Bronchial epithelial cell (primary cell): ENCODE measurements around the gene BAD. TPM values are rescaled to one million over a fixed set of nuclear protein-coding genes. Genes with fewer than 3 reads are reported as not detected.

Experiments
- DNase-seq: peaks from one replicate; pipeline ENCODE4 v3.0.0-alpha.2; 2010; ENCODE audit warnings: low read depth
- FAIRE-seq: peaks from 2 replicates; lab custom pipeline; 2011; peaks lifted over from hg19 to GRCh38; lab: Jason Lieb, UNC
- H3K27me3 ChIP-seq: 2 replicates; pipeline ENCODE4 v1.5.1; 2011; ENCODE audit warnings: low read length; ENCODE audit not compliant: control insufficient read depth, insufficient read depth
- H3K36me3 ChIP-seq: 2 replicates; pipeline ENCODE4 v1.5.1; 2011; ENCODE audit warnings: low read length; ENCODE audit not compliant: control insufficient read depth, insufficient read depth
- H3K4me3 ChIP-seq: 2 replicates; pipeline ENCODE4 v1.5.1; 2011; ENCODE audit warnings: mild to moderate bottlenecking, low read depth, low read length, control low read depth
- CTCF ChIP-seq: IDR thresholded peaks from 2 replicates; pipeline ENCODE4 v1.5.1; 2011; ENCODE audit warnings: mild to moderate bottlenecking, moderate library complexity, low read length, control low read depth, inconsistent platforms; ENCODE audit not compliant: insufficient read depth, severe bottlenecking
- total RNA-seq: library from RNA; depleted of rRNA; stranded (reverse); fragments of >200 nt; gene quantifications from 2 replicates; pipeline ENCODE4 v1.2.1, GENCODE V29; 2014

Gene BAD
- total RNA-seq, 1 donor from 2014 or later, result 63.4 TPM

DNA sequence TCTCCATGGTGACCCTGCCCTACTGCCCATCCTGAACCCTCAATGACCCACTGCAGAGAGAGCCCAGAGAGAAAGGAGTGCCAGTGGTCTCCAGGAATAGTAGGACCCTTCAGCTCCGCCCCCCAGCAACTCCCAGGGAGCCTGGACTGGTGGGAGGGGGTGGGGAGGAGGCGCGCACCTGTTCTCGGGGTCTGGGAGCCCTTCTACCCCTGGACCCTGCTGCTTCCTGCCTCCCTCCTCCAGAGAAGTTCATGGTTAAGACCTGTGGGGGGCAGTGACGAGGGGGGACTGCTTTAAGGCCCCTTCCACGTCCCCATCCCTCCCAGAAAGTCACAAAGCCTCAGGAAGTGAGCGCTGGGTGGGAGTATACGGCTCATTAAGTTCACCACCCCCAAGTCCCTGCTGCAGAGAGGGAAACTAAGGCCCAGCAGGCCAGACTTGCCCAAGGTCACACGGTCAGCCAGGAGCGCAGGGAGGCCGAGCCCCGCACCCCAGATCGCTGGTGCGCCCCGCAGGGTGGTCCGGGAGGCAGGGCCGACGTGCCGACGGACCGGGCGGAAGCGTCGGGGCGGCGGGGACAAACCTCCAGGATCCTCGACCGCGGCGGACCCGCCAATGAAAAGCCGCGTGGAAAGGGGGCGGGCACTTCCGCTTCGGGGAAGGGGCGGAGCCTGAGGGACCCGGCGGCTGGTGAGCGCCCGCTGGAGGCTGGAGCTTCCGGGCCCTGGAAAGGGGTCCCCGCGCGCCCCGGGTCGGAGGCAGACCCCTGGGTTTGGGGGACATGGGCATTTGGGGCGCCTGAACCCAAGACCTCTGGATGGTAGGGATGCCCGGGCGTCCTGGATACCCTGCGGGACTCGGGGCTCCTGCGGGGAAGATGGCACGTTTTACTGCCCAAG lies 58.6 kb downstream of the BAD start, which contains the start of the genes NUDT22 and TRPT1:
Gene NUDT22, plus strand, starts transcription at position 667 of the 899 bp plus-strand sequence. CDS start 379 bp downstream, outside the sequence.
Gene TRPT1, minus strand, starts transcription at position 579 of the 899 bp plus-strand sequence. Its CDS starts 326 bp downstream, at position 253.
- peaks cover 11% of the 10 kb centered on the region for H3K36me3 ChIP-seq
- DNase-seq (peak; percentile 53), FAIRE-seq (no peak)
- H3K4me3 ChIP-seq, result peak within 1 kb of the TSS; percentile 65
- TF ChIP-seq CTCF, result peak; percentile 32
- no peaks in the 10 kb centered on the region for H3K27me3 ChIP-seq

GRCh38 chr11:64224891-64225607 lies 59.4 kb downstream of the BAD start:
- Histone ChIP-seq H3K36me3 (peaks cover 12% of the 10 kb centered on the region), H3K4me3 (peak overlapping the region; percentile 65), H3K27me3 (no peaks in the 10 kb centered on the region)
- FAIRE-seq (no peak), DNase-seq (no peak)
- TF ChIP-seq CTCF, result no peak

- no peak for TF ChIP-seq CTCF
- H3K27me3 ChIP-seq, result no peaks in the 10 kb centered on the region
- no peak overlapping the region for H3K4me3 ChIP-seq
- DNase-seq (peak; percentile 67), FAIRE-seq (no peak)
- peaks cover 13% of the 10 kb centered on the region for H3K36me3 ChIP-seq
Measured at GRCh38 chr11:64224151-64224890, 60.1 kb downstream of the BAD start.

GRCh38 chr11:64223001-64223651 lies 61.3 kb downstream of the BAD start:
- FAIRE-seq (no peak), DNase-seq (no peak)
- H3K36me3 ChIP-seq, result peaks cover 13% of the 10 kb centered on the region
- no peaks in the 10 kb centered on the region for H3K27me3 ChIP-seq
- no peak overlapping the region for H3K4me3 ChIP-seq
- TF ChIP-seq CTCF, result no peak

- no peaks in the 10 kb centered on the region for H3K27me3 ChIP-seq
- FAIRE-seq, result no peak
- TF ChIP-seq CTCF, result no peak
Measured at GRCh38 chr11:64222651-64223000, 61.8 kb downstream of the BAD start.

More at GRCh38 chr11:64222651-64223000, 61.8 kb downstream of the BAD start:
- Histone ChIP-seq H3K4me3 (no peak overlapping the region), H3K36me3 (peaks cover 13% of the 10 kb centered on the region)
- DNase-seq, result no peak
